Kidney tubule cell (primary cell): Measurements from ENCODE around the gene G3BP2.
"Not testable (repeated sequence)": the region's sequence is repeated elsewhere in the genome, so short reads cannot be mapped to it uniquely, and the experiment has no call there.

ENCODE experiments used
- DNase-seq: peaks from one replicate; pipeline ENCODE4 v3.0.0-alpha.2; 2018; ENCODE audit warnings: low spot score

The G3BP2 gene

GRCh38 chr4:75673027-75673958 lies at the start of gene G3BP2:
TSS of gene G3BP2 (minus strand) at chr4:75673411. CDS start at chr4:75662025, 11,386 bp downstream.
- DNase-seq, result peak; percentile 99

GRCh38 chr4:75722417-75722816 lies 49.2 kb upstream of the G3BP2 start:
- no peak for DNase-seq

DNA sequence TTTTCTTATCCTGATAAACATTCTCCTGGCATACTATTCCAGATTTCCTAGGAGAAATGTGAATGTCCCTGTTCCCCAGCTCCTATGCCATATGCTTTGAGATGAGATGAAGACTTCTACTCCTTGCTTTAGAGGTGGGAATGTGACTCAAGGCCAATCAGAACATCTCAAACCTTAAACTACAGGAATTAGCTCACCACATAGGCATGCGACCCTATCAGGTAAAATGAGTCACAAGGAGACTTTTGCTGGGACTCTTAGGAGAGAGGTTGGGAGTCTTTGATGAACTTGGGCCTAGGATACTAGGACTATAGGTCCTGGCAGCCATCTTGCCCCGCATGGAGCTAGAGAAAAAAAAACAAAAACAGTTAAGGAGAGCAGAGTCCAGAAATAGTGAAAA lies 45.3 kb upstream of the G3BP2 start:
- peak; percentile 82 for DNase-seq

DNA sequence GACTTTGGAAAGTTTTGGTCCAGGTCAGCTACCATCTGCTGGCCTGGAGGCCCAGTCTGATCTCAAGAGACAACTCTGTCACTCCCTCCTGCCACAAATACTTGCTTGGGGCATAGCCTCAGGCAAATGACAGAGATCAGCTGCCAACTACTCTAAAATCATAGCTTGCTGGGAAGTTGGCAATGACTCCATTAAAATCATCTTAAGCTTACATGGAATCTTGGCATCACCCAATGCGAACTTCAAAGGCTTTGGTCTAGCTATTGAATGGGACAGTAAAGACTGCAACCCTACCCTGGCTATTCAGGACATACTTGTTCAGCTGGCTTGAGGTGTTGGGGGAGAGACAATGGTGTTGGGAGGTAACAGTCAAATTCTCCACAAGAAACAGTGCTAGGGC lies 44.2 kb upstream of the G3BP2 start:
- no peak for DNase-seq

DNA sequence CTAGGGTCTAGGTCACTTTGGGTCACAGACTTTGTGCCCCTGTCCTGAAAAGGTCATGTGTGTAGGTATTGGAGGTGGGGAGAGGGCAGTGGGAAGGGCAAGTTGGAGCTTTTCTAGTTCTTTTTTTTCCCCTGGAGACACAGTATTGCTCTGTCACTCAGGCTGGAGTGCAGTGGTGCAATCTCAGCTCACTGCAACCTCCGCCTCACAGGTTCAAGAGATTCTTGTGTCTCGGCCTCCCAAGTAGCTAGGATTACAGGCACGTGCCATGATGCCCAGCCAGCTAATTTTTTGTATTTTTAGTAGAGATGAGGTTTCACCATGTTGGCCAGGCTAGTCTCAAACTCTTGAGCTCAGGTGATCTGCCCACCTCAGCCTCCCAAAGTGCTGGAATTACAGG lies 42.8 kb upstream of the G3BP2 start:
- not testable (repeated sequence) for DNase-seq

- no peak for DNase-seq
Measured at GRCh38 chr4:75715105-75715799, 42.0 kb upstream of the G3BP2 start.

GRCh38 chr4:75714704-75715103 lies 41.5 kb upstream of the G3BP2 start:
- DNase-seq, result no peak

DNA sequence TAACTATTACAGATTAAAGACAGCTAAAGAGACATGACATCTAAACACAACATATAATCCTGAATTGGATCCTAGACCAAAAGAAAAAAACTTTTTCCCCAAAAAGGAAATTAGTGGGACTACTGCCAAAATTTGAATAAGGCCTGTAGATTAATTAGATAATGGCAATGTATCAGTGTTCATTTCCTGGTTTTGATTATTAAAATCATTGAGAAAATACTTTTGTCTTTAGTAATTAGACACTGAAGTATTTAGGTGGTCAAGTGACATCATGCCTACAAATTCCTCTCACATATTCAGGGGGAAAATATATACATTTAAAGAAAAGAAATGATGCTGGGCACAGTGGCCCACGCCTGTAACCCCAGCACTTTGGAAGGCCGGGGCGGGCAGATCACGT lies 40.8 kb upstream of the G3BP2 start:
- DNase-seq, result no peak

DNA sequence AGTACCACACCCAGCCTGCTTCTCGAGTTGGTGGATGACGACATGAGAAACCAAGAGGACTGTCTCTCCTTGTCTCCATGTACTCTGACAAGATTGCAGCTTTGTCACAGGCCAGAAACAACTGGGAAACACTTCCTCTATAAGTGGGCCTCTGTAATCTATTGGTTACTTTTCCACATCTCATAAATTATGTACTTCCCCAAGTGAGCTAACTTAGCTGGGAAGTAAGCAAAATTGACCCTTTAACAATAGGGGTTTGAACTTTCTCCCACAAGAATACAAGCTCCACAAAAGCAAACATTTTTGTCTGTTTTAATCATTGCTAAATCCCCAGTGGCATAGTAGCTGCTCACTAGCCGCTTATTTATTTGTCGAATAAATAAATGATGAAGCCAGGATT lies 37.0 kb upstream of the G3BP2 start:
- DNase-seq, result no peak

DNA sequence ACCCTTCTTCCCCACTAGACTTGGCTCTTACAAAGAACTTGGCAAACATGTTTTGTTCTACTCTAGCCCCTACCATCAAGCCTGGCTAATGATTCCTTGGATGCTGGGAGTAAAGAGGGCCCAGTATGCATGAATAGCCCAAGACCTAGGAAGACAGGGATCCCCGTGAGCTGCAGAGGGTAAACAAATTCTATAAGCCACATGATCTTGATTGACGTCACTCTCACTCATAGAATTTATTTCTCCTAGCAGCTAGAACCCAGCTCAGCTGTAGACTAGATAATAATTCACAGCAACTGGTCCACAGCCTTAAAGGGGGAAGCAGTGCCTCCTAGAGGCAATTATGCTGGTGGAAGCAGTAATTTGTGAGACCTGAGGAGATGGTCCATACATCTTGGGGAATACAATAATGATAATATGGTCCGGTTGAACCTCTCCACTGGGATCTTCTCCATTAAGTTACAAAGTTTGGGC lies 35.0 kb upstream of the G3BP2 start:
- peak; percentile 56 for DNase-seq

GRCh38 chr4:75705198-75705977 lies 32.2 kb upstream of the G3BP2 start:
- DNase-seq, result no peak

GRCh38 chr4:75702919-75703411 lies 29.8 kb upstream of the G3BP2 start:
- no peak for DNase-seq

- DNase-seq, result no peak
Measured at GRCh38 chr4:75699299-75699698, 26.1 kb upstream of the G3BP2 start.

GRCh38 chr4:75698963-75699228 lies 25.7 kb upstream of the G3BP2 start:
- no peak for DNase-seq

GRCh38 chr4:75698162-75698962 lies 25.2 kb upstream of the G3BP2 start:
- no peak for DNase-seq

- DNase-seq, result no peak
Measured at GRCh38 chr4:75696581-75696980, 23.4 kb upstream of the G3BP2 start.

DNA sequence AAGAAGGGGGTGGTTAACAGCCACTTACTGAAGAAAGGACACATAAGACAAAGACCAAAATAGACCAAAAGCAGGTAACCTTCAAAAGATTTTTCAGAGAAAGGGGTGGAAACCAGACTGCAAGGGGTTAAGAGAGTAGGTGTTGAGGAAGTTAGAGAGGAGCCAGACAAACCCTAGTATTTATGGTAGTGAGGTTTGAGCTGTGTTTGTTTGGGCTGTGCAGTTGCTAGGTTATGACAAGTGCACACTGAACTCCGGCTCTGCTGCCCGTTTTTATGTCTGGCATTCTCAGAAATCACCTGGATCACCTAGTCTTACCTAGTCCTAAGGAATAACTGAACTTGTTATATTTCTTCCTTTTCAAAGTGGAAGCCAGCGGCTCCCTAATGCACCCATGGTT lies 22.9 kb upstream of the G3BP2 start:
- DNase-seq, result no peak

- DNase-seq, result not testable (repeated sequence)
Measured at GRCh38 chr4:75692066-75692465, 18.9 kb upstream of the G3BP2 start.

DNA sequence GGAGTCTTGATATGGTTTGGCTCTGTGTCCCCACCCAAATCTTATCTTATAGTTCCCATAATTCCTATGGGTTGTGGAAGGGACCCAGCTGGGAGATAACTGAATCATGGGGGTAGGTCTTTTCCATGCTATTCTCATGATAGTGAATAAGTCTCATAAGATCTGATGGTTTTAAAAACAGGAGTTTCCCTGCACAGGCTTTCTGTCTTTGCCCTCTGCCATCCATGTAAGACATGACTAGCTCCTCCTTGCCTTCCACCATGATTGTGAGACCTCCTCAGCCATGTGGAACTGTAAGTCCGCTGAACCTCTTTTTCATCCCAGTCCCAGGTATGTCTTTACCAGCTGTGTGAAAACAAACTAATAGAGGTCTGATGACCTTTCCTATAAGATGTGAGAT lies 13.9 kb upstream of the G3BP2 start:
- DNase-seq, result not testable (repeated sequence)

DNA sequence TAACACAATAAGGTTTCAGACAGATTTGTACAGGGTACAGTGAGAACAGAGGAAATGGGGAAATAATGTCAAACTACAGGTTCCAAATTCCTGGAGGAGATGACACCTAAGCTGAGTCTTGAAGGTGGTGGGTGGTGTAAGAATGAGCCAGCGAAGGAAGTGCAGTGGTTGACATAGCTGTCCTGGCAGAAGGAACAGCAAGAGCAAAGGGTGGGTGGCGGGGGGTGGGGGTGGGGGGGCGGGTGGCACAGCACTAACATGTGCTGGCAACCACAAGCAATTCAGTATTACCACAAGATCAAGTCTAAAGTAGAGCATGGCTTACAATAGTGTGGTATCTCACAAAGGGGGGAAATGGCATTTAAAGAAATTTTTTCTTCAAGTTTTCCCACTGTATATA lies 13.1 kb upstream of the G3BP2 start:
- DNase-seq, result peak; percentile 40

DNA sequence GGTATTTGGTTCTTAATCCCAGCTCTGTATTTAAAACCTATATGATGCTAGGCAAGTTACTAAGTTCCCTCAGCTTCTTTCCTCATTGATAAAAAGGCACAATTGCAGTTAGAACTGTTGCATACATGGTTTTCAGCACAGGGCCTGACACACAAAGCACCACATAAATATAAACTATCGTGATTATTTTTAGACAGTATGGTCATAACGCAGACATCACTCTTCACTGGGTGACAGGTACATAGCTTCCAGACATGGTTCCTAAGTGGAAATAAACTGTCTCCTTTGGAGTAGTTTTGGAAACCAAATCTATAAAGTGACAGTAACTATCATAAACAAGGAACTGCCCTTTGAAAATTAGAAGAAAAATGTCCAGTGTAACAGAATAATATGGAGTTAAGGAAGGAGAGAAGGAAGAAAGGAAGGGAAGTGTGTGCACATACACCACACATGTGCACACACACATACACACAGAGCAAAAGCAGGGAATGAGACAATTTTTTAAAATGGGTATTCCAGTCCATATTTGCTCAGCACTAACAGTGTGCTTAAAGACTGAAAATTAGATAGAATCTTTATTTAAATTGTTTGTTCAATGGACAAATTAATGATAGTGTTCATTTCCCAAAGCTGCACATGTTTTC lies 12.5 kb upstream of the G3BP2 start:
- no peak for DNase-seq
